NCI-H2227 (cell line): Measurements from ENCODE around the gene FOXO6.
"Not testable (repeated sequence)": the region's sequence is repeated elsewhere in the genome, so short reads cannot be mapped to it uniquely, and the experiment has no call there.

Experiments
- DNase-seq: peaks from one replicate; lab custom pipeline; 2025; ENCODE audit not compliant: unreplicated experiment; lab: John Stamatoyannopoulos, UW

FOXO6 gene

DNA sequence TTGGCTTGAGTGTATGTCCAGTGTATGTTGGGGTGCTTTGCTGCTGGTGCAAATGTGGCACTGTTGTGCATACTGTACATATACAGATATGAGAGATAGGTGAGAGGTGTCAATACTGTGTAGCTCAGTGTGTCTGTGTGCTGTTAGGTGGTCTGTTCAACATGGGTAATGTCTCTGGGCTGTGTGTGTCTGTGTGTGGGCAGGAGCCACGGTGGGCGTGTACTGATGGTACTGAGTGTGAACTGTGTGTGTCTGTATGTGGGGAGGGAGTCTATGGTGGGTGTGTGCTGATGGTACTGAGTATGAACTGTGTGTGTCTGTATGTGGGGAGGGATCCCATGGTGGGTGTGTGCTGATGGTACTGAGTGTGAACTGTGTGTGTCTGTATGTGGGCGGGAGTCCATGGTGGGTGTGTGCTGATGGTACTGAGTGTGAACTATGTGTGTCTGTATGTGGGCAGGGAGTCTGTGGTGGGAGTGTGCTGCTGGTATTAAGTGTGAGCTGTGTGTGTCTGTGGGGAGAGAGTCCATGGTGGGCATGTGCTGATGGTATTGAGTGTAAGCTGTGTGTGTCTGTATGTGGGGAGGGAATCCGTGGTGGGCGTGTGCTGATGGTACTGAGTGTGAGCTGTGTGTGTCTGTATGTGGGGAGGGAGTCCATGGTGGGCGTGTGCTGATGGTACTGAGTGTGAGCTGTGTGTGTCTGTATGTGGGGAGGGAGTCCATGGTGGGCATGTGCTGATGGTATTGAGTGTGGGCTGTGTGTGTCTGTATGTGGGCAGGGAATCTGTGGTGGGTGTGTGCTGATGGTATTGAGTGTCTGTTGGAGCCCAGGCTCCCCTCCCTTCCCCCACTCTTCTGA, 32.2 kb upstream of the FOXO6 start:
- no peak for DNase-seq

DNA sequence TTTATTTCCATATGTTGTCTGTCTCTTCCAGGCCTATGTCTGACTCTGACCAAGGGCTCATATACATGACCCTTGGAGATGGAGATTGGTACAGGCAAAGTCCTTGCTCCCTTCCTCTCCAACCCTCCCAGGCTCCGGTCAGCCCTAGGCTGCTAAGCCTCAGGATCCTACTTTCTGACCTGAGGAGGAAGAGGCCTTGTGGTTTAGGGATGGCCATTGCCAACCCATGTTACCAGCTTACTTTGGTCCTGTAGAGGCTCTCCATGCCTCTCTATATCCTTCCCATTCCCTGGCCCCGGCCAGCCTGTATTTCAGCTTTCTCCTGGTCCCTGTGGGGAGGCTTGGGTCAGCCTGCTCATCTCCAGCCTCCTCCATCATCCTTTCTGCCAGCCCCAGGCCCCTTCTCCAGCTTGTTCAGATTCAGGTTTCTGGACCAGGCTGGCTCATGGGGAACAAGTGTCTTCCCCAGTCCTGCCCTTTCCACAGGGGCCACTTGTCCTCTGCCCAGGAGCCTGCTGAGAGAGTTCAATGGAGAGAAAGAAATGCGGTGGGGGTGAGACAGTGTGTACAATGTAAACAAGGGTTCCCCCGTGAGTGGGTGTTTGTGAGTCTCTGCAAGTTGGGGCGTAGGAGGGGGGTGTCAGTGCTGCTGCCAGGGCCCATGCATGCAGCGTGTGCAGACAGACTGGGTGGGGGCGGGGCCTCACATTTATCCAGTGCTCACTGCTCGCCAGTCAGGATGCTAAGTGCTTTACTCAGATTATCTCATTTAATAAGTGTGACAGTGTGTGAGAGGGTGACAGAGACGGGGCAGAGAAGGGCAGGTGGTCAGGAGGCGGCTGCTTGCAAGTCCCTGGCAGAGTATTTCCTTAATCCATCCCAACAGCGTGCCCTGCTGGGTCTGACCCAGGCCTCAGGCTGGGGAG, 31.3 kb upstream of the FOXO6 start:
- no peak for DNase-seq

DNA sequence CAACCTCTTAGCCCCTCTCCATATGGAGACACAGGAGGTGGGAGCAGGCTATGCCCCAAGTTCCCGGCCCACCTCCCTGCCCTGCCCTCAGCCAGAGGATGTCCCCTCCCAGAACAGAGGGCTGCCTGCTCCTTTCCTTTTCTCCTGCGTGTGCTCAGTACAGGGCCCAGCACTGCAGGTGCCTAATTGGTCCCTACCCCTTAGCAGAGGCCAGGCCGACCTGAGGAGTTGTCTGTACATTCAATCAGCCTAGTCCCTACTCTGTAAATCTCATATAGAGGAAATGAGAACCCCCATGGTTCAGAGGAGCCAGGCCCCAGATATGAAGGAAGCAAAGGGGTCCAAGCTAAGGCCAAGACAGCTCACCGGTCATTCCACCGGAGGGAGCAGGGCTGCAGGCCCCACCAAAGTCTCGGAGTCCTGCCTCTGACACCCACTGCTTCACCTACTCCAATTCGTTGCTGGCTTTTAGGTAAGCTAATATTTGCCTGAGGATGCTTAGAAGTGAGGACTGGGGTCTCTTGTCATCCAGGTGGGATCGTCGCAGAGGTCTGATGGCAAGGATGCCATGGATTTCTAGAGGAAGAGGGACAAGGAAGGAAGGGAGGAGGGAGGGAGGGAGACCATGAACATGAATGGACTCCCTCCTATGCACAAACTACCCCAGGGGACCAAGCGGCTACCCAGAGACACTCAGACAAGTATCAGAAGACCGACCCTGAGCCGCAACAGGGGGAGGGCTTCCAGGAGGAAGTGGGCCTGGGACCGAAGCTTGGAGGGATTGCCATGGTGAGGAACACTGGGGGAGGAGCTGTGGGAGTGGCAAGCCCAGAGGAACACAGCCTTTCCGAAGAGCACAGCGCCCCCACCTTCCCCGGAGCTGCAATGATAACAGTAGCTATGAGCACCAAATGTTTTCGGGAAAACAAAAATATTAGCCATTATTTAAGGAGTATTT, 30.4 kb upstream of the FOXO6 start:
- DNase-seq = no peak

DNA sequence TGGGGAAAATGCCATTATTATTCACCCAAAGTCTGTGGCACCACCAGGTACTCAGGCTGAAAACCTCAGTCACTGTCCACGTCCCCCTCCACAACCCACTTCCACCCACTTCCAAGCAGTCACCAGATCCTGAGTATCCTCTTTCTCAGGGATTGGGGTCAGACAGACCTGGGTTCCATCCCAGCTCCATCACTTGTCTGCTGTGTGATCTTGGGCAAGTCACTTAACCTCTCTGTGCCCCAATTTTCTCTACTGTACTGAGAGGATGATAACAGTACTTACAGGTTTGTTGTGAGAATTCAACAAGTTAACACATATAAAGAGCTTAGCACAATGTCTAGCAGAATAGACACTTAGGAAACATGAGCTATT, 29.7 kb upstream of the FOXO6 start:
- no peak for DNase-seq

DNA sequence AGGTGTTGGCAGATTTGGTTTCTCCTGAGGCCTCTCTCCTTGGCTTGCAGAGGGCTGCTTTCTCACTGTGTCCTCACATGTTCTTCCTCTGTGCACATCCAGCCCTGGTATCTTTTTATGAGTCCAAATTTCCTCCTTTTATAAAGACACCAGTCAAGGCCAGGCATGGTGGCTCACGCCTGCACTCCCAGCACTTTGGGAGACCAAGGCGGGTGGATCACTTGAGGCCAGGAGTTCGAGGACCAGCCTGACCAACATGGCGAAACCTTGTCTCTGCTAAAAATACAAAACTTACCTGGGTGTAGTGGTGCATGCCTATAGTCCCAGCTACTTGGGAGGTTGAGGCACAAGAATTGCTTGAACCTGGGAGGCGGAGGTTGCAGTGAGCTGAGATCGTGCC, 29.1 kb upstream of the FOXO6 start:
- DNase-seq = not testable (repeated sequence)

DNA sequence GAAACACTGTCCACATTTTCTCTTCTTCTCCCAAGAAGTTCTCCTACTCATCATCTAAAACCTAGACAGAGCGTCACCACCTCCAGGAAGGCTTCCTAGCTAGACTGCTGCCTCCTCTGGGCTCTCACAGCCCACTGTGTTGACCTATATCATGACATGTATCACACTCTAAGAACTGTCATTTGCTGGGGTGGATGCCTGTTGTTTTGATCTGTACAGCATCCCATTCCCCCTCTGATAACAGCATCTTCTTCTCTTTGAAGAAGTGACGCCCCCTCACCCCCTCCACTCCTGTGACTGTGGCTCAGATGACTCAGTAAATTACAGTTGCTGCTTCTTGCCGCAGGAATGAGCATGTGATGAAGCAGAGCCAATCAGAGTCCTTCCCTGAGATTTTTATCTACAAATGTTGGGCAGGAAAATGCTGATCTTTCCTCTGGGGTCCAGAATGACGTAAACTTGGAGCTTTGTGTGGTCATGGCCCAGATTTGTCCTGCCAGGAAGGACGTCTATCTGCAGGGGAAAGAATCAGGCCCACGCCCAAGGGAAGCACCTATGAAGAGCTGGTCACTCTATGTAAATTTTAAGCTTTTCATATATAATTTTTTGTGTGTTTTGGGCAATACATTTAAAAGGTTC, 28.0 kb upstream of the FOXO6 start:
- no peak for DNase-seq

DNA sequence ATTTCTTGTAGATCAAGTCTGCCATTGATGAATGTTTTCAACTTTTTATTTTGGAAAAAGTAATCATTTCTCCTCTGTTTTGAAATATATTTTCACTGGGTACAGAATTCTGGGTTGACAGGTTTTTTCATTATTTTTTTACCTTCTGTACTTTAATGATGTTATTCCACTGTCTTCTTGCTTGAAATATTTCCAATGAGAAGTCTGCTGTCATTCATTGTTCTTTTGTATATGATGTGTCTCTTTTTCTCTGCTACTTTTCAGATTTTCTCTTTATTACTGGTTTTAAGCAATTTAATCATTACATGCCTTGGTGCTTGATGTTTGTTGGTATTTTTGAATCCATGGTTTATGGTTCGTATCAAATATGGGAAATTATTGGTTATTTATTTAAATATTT, 22.4 kb upstream of the FOXO6 start:
- no peak for DNase-seq

DNA sequence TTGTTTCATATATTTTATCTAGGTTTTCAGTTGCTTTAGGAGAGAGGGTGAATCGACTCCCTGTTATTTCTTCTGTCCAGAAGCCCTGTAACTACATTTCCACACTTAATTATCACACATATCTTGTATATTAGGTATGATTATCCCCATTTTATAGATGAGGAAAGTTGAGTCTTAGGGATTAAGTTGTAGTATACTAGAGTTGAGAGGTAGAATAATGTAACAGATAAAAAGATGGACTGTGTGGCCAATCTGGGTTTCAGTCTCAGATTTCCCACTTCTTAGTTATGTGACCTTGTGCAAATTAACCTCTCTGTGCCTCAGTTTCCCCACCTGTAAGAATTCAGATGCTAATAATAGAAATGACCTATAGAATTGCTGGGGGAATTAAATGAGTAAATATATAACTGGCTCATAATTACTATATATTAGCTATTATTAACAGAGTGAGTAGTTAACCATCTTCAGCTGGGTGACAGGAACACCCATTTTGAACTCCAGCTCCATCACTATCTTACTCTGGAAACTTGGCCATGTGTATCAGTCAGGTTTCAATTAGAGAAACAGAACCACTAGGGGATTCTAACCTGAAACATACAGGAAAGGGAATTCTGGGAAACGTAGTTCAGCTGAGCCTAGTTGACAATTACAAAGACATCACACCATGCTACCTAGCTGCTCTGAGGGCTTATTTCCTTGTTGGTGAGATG, 20.4 kb upstream of the FOXO6 start:
- no peak for DNase-seq

DNA sequence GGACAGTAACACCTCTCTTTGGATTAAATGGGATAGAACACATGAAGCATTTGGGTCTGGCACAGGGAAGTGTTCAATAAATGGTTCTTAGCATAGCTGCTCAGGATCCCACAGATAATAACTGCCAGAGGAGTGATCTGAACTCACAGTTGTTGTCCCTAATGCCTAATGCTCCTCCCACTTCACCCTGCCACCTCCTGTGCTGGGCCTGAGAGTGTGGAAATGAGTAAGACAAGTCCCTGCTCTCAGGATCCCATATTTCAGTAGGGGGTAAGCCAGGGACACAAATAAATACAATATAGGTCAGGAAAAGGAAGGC, 19.9 kb upstream of the FOXO6 start:
- DNase-seq = no peak

DNA sequence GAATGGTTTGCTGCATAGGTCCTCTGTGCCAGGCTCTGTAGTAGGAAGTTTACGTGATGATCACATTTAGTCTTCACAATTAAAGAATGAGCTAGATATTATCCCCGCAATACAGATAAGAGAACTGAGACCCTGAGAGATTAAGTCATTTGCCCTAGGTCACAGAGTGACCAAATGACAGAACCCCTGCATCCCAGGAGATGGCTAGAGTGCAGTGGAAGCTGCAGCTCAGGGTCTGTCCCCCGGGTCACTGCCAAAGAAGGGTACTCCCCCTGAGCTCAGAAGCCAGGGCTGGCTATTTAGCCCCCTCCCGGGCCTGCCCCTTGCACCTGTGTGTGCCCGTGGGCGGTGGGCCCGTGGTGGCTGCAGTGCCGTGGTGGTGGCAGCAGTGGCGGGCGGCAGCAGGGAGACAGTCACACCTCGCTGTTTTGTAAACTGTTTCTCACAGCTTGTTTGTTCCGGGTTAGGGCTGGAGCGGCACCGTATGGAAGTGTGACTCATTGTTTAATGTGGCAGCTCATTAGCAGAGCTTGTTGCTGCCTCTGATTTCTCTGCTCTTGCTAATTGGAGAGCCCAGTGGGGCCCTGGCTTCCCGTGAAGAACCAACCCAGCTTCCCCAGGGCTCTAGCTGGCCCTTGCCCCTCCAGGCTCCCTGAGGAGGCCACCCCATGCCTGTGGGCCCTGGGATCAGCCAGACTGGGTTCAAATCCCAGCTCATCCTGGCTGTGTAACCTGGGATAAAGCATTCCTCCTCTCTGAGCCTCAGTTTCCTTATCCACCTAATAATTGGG, 19.3 kb upstream of the FOXO6 start:
- no peak for DNase-seq

DNA sequence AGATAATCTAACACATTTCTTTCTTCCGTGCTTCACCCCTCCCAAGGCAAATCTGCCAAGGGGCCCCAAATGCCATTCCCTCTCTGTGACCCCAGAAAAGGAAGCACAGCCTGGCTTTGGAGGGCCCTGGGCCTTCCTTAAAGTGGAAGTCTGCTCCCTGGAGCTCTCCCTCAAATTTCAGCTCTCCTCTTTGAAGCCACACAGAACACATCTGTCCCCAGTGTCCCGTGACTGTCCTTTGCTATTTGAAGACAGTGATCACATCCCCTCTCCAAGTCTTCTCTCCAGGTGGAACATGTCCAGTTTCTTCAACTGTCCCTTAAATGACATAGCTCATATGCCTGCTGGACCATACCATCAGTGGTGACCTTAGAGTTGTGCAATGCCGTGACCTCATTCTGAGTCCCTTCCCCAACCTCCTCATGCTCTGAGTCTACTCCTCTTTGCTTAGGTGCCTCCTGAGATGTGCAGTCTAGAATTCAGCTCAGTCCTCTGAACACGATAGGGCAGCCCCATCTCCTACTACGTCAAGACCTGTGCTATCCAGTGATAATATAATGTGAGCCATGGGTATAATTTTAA, 18.4 kb upstream of the FOXO6 start:
- no peak for DNase-seq

DNA sequence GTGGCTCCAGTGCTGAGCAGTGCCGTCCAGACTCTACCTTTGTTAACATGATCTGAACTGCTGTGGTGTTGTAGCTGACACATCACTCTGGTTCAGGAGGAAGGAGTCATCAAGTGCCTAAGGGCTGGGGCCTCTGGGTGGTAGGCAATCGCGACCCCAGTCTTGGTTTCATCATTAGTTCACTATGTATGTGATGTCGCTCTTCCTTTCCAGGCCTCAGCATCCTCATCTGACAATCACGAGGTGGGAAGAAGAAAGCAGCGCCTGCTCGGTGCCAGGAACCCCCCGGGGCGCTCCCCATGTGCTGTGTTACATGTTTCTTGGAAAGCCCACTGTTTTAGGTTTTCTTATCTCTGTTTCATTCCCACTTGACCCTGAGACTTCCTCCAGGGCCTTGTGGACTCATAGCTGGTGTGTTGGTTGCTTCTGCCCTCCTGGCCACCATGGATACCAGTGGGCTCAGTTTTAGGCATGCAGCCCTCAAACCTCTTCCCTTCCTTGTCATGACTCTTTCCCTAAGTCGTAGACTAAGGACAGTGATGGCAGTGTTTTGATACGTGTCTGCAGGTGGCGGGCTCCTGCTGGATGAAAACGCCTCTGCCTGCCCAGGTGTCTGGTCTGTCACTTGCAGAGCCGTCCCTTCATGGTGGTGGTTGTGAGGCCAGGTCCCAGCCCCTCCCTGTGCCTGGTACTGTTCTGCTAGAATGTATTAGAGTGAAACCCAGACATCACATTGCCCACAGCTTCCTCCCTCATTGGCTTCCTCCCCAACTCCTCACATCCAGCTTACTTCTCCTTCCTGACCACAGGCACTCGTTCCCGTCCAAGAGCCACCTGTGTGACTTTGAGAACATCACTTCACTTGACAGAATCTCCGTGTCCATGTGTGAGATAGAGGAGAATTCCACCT, 17.2 kb upstream of the FOXO6 start:
- DNase-seq = no peak

DNA sequence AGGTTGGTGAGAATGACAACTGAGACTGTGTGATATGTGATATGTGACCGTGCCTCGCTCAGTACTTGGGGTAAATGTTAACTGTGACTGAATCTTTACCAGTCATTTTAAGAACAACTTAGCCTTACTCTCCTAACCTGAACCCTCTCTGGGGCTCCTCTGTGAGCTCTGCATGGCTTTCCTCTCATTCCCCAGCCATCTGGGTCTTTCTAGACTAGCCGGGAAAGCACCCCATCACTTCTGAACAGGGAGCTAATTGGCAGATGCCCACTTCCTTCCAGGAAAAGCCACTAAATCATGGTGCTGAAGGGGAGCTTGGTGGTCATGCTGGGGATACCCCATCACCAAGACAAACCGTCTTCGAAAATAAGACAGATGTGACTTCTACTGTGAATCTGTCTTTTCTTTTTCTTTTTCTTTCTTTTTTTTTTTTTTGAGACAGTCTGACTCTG, 16.5 kb upstream of the FOXO6 start:
- no peak for DNase-seq

DNA sequence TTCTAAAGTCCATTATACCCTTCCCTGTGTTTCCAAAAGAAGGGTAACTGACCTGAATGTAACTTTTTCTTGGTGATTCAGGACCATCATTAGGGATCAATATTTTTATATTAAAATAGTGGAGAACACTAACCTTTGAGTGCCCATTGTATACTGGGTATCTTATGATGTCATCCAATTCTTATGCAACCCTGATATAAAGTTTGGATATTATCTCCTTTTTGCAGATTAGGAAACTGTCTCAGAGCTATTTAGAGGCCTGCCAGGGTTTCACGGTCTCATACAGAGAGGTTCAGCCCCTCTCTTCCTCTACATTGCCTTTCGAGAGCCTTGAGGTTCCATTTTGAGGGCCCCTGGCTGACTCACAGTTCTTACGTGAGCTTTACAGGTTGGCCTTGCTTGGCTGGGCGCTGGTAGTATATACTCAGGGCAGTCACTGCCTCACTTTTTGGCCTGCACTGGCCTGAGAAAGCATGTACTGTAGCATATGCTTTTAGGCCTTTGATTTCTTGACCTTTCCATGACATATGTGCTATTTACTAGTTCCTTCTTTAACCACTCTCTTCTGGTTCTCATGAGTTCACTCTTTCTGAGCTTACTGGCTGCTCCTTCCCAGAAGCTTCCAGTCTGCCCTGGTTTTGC, 15.7 kb upstream of the FOXO6 start:
- no peak for DNase-seq

DNA sequence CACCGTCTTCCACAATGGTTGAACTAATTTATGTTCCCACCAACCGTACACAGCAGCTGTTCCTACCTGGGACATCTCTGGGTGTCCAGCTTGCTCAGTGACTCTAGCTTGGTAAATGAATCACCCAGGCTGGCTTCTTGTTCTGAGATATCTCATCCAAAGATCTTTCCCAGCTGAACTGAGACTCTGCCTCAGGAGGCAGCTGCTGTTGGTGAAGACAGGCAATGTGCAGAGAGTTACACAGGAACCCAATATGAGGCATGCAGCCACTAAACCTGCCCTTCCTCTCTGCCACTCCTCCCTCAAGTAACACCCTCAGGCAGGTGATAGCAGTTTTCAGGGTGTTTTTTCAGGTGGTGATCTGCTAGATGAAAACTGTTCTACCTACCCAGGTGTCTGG, 14.0 kb upstream of the FOXO6 start:
- no peak for DNase-seq

DNA sequence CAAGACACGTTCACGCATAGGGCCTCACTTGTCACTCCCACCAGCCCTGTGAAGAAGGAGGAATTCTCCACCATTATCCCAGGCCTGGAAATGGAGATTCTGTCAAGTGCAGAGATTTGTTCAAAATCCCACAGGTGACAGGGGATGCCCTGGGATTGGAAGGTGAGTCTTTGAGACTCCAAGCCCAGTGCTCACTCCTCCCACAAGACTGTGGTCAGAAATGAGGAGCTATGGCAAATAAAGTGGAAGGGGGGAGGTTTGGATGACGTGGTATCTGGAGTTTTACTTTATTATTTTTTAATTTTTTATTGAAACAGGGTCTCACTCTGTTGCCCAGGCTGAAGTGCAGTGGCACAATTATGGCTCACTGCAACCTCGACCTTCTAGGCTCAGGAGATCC, 12.8 kb upstream of the FOXO6 start:
- DNase-seq = no peak

DNA sequence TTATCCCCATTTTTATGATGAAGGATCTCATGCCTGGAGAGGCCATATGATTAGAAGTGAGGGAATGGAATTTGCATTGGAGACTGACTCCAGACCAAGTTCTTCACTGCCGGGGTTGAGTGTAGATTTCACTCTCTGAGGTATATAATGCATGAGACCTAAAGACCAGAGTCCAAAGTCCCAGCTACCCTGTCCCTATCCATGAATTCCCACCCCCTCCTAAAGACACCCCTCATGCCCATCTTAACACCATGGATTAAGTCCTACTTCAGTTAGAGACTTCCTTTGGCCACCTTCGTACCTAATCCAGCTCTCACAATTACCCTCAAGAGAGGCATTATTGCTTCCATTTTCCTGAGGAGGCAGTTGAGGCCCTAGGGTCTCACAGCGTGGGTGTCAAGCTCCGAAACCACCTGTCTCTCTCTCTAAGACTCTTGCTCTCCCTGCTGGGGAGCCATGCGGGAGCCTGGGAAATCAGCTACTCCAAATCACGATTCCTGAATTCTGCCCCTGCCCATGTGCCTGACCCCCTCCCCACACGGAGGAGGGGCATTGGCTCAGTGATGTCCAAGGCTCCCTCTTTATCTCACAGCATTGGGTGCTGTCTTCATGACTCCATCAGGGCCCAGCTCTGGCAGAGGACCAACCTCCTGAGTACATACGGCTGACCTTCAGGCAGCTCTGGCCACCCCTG, 11.7 kb upstream of the FOXO6 start:
- no peak for DNase-seq
